ENCODE measurements around the gene ELMO1. TPM values are rescaled to one million over a fixed set of nuclear protein-coding genes. Genes with fewer than 3 reads are reported as not detected.

The ELMO1 gene
- total and polyA plus RNA-seq, 2 experiments from 2014 or later = 19.7 to 28.7 TPM

DNA sequence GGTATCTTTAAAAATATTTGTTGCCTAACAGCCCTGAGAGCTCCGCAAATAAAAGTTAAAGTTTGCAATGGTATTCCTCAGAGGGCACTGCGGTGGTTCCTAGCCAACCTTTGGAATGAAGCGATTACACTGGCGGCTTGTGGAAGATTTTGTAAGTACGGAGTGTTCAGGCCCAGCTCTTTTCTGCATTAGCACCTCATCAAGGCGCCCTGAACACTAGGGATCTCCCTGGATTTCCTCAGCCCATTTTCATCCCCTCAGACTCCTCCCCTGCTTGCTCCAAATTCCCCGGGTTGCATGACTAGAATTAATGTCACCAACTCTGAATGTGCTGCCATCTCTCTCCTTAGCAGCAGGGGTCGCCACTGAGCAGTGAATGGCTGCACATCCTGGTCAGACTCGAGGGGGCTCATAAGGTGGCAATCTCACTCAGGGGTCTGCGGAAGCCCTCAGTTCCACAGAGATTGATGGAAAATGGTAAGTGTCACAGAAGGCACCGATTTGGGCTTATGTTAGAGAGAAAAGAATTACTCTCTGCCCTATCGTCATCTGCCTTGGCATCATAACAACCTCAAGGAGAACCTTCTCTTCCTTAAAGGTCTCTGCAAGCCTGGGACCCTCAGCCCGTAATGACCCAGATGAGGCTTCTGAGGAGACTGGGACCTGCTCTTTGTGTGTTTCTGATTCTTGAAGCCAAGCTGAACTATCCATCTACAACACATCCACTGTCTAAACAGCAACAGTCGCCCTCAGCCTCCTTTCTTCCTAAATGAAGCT lies 461.5 kb downstream of the ELMO1 start:
- no peaks in the 10 kb centered on the region for H3K9me3 ChIP-seq (ENCODE audit: low read depth)
- H3K27ac ChIP-seq = no peak overlapping the region
- DNase-seq (ENCODE audit: low spot score) = peak; percentile 60
- peak overlapping the region; percentile 13 for H3K4me2 ChIP-seq
- H3K79me2 ChIP-seq = no peaks in the 10 kb centered on the region
- no peaks in the 10 kb centered on the region for H4K20me1 ChIP-seq (ENCODE audit: insufficient read depth, poor library complexity, severe bottlenecking)
- 49% methylated on average over 14 of the region's 14 CpGs for WGBS (ENCODE audit: low lambda C conversion rate, missing lambda C conversion rate)
- no peaks in the 10 kb centered on the region for H3K9me2 ChIP-seq (replicated peaks; ENCODE audit: insufficient read depth)
- no peak overlapping the region for H3K4me3 ChIP-seq
- no peaks in the 10 kb centered on the region for H3K27me3 ChIP-seq
- H3K36me3 ChIP-seq (replicated peaks; ENCODE audit: insufficient read depth, low read depth) = no peaks in the 10 kb centered on the region
- peaks cover 5% of the 10 kb centered on the region for H3K4me1 ChIP-seq (ENCODE audit: insufficient read depth)
- H2AFZ ChIP-seq = no peak overlapping the region
- no peak for TF ChIP-seq EZH2phosphoT487 (IDR thresholded peaks at IDR 0.05; ENCODE audit: low read depth, severe bottlenecking, unreplicated experiment)
- TF ChIP-seq, protein P1, sequence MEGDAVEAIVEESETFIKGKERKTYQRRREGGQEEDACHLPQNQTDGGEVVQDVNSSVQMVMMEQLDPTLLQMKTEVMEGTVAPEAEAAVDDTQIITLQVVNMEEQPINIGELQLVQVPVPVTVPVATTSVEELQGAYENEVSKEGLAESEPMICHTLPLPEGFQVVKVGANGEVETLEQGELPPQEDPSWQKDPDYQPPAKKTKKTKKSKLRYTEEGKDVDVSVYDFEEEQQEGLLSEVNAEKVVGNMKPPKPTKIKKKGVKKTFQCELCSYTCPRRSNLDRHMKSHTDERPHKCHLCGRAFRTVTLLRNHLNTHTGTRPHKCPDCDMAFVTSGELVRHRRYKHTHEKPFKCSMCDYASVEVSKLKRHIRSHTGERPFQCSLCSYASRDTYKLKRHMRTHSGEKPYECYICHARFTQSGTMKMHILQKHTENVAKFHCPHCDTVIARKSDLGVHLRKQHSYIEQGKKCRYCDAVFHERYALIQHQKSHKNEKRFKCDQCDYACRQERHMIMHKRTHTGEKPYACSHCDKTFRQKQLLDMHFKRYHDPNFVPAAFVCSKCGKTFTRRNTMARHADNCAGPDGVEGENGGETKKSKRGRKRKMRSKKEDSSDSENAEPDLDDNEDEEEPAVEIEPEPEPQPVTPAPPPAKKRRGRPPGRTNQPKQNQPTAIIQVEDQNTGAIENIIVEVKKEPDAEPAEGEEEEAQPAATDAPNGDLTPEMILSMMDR (IDR thresholded peaks at IDR 0.05; ENCODE audit: poor library complexity) = peak; percentile 67

DNA sequence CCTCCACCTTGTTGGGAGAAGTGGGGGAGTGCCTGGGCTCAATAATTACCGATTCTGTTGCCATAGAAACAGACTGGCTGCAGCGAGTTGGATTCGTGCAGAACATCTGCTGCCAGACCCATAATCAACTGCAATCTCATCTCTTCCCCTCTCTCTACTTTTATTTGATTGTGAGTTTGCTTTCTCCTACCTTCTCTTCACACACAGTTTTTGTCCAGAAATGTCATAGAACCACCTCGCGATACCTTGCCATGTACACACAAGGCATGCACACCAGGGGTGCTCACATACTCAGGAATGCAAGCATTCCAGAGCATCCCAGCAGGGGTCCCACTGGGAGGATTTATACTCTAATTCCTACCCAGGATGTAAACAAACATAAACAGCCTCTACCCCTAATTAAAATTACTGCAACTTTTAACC lies 462.1 kb downstream of the ELMO1 start:
- Histone ChIP-seq H4K20me1 (ENCODE audit: insufficient read depth, poor library complexity, severe bottlenecking) (no peaks in the 10 kb centered on the region), H2AFZ (no peak overlapping the region), H3K36me3 (replicated peaks; ENCODE audit: insufficient read depth, low read depth) (no peaks in the 10 kb centered on the region), H3K27me3 (no peaks in the 10 kb centered on the region), H3K79me2 (no peaks in the 10 kb centered on the region), H3K4me2 (peak overlapping the region; percentile 13), H3K9me2 (replicated peaks; ENCODE audit: insufficient read depth) (no peaks in the 10 kb centered on the region), H3K4me1 (ENCODE audit: insufficient read depth) (peaks cover 9% of the 10 kb centered on the region), H3K9me3 (ENCODE audit: low read depth) (no peaks in the 10 kb centered on the region), H3K27ac (no peak overlapping the region), H3K4me3 (no peak overlapping the region)
- DNase-seq (ENCODE audit: low spot score) = no peak
- TF ChIP-seq, protein P1 (IDR thresholded peaks at IDR 0.05; ENCODE audit: poor library complexity) = no peak
- no peak for TF ChIP-seq EZH2 (IDR thresholded peaks at IDR 0.05; ENCODE audit: borderline replicate concordance)
- no peak for TF ChIP-seq EZH2phosphoT487 (IDR thresholded peaks at IDR 0.05; ENCODE audit: low read depth, severe bottlenecking, unreplicated experiment)
- 47% methylated on average over 5 of the region's 5 CpGs for WGBS (ENCODE audit: low lambda C conversion rate, missing lambda C conversion rate)

DNA sequence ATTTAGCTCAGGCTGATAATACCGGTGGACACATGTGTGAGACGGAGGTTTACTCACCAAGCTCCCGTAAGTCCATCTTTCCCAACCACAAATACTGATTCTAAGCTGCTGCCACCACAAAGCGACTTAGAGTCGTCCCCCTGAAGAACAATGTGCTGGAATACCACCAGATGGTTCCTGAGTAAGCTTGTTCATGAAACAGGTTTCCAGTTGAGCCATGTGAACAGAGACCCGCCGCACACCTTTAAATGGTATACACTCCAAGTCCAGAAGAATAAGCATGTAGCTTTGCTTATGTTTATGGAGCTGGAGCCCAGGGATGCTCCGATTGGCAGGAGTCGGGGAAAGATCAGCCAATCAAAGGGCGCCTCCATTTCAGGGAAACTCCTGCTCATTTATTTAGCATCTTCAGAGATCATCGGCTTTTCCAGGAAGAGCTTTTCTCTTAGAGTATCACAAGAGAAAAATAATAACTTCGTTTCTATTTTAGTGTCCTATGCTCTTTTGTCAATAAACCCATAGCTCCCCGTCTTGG lies 462.7 kb downstream of the ELMO1 start:
- H3K27me3 ChIP-seq = no peaks in the 10 kb centered on the region
- H3K9me3 ChIP-seq (ENCODE audit: low read depth) = no peaks in the 10 kb centered on the region
- no peak overlapping the region for H3K4me3 ChIP-seq
- TF ChIP-seq, protein P1 (IDR thresholded peaks at IDR 0.05; ENCODE audit: poor library complexity) = no peak
- TF ChIP-seq EZH2 (IDR thresholded peaks at IDR 0.05; ENCODE audit: borderline replicate concordance) = no peak
- TF ChIP-seq EZH2phosphoT487 (IDR thresholded peaks at IDR 0.05; ENCODE audit: low read depth, severe bottlenecking, unreplicated experiment) = no peak
- 94% methylated on average over 13 of the region's 13 CpGs for WGBS (ENCODE audit: low lambda C conversion rate, missing lambda C conversion rate)
- no peaks in the 10 kb centered on the region for H4K20me1 ChIP-seq (ENCODE audit: insufficient read depth, poor library complexity, severe bottlenecking)
- DNase-seq (ENCODE audit: low spot score) = no peak
- no peaks in the 10 kb centered on the region for H3K9me2 ChIP-seq (replicated peaks; ENCODE audit: insufficient read depth)
- H3K4me2 ChIP-seq = no peak overlapping the region
- H3K27ac ChIP-seq = no peak overlapping the region
- H3K4me1 ChIP-seq (ENCODE audit: insufficient read depth) = peaks cover 9% of the 10 kb centered on the region
- no peak overlapping the region for H2AFZ ChIP-seq
- H3K36me3 ChIP-seq (replicated peaks; ENCODE audit: insufficient read depth, low read depth) = no peaks in the 10 kb centered on the region
- no peaks in the 10 kb centered on the region for H3K79me2 ChIP-seq

Data from hepatocyte (in vitro differentiated cells).